Ovary (tissue), 3 donors: ENCODE results near the gene HERPUD2.

Source experiments
- EP300 ChIP-seq: sonication (generic); formaldehyde crosslinking; IDR thresholded peaks from one replicate; pipeline ENCODE4 v1.6.1; 2017; ENCODE audit warnings: antibody characterized with exemption
- POLR2A ChIP-seq: fragments of 450-650 bp; IDR thresholded peaks from one replicate; pipeline ENCODE4 v1.6.1; 2017; ENCODE audit warnings: antibody characterized with exemption, mild to moderate bottlenecking, moderate library complexity
- TF ChIP-seq, protein P1 (sequence below), 3 donors: fragments of 450-650 bp in 2 of 3; fragments of 200-600 bp in 1 of 3; IDR thresholded peaks; one replicate each; pipeline versions ENCODE4 v1.5.1 to v1.8.0; 2016 to 2022; ENCODE audit warnings: antibody characterized with exemption in 3 of 3, mild to moderate bottlenecking in 1 of 3
- donor health status: DM: no; HTN: no; CAD: no.

DNA sequence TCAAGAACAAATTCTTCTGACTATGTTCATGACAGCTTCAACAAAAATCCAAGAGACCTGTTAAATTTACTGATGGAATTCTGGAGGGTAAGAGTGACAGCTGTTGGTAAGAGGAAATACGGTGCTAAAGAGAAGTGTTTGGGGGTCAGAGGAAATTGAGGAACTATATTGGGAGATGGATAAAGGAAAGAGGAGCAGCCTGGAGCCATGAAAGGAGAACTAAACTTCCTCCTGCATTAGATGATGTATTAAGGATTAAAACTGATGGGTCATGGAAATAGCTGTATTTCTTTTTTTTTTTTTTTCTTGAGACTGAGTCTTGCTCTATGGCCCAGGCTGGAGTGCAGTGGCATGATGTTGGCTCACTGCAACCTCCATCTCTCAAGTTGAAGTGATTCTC lies 95.3 kb downstream of the HERPUD2 start:
- TF ChIP-seq, protein P1, sequence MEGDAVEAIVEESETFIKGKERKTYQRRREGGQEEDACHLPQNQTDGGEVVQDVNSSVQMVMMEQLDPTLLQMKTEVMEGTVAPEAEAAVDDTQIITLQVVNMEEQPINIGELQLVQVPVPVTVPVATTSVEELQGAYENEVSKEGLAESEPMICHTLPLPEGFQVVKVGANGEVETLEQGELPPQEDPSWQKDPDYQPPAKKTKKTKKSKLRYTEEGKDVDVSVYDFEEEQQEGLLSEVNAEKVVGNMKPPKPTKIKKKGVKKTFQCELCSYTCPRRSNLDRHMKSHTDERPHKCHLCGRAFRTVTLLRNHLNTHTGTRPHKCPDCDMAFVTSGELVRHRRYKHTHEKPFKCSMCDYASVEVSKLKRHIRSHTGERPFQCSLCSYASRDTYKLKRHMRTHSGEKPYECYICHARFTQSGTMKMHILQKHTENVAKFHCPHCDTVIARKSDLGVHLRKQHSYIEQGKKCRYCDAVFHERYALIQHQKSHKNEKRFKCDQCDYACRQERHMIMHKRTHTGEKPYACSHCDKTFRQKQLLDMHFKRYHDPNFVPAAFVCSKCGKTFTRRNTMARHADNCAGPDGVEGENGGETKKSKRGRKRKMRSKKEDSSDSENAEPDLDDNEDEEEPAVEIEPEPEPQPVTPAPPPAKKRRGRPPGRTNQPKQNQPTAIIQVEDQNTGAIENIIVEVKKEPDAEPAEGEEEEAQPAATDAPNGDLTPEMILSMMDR (IDR thresholded peaks at IDR 0.05), result no peak
- no peak for TF ChIP-seq POLR2A
- no peak for TF ChIP-seq EP300
